H1 (cell line): ENCODE data around the gene TSPAN15. TPM values are rescaled to one million over a fixed set of nuclear protein-coding genes. Genes with fewer than 3 reads are reported as not detected.

ENCODE experiments used
- CTCF ChIA-PET: fragments of 300-600 bp; sonication (Branson Sonifier 250); formaldehyde crosslinking; loops from one replicate; lab custom pipeline; 2021; ENCODE audit not compliant: partially characterized antibody; lab: Charles Lee
- POLR2A ChIA-PET: fragments of 300-600 bp; sonication (Branson Sonifier 250); formaldehyde crosslinking; loops from one replicate; lab custom pipeline; 2021; ENCODE audit warnings: inconsistent platforms; ENCODE audit not compliant: partially characterized antibody; lab: Charles Lee
- DNase-seq, 2 experiments: peaks; one replicate each; pipeline versions ENCODE4 v3.0.0 to v3.0.0-alpha.2; 2010 to 2022; ENCODE audit warnings: low spot score in 2 of 2, low read depth in 1 of 2, mixed read lengths in 1 of 2
- FAIRE-seq: peaks from 2 replicates; lab custom pipeline; 2011; peaks lifted over from hg19 to GRCh38; lab: Jason Lieb, UNC
- H2AFZ ChIP-seq: 2 replicates; pipeline ENCODE4 v1.8.1; 2012; ENCODE audit warnings: low read length, inconsistent platforms
- H2AK5ac ChIP-seq: 2 replicates; pipeline ENCODE4 v1.6.1; 2013; ENCODE audit warnings: low read depth, low read length
- H2BK120ac ChIP-seq: replicated peaks from 2 replicates; pipeline ENCODE3; 2013; ENCODE audit warnings: low read depth, low read length, inconsistent platforms
- H2BK12ac ChIP-seq: 2 replicates; pipeline ENCODE4 v1.6.1; 2013; ENCODE audit warnings: low read depth, low read length
- H2BK15ac ChIP-seq: 2 replicates; pipeline ENCODE4 v1.6.1; 2013; ENCODE audit warnings: low read length
- H2BK20ac ChIP-seq: 2 replicates; pipeline ENCODE4 v1.6.1; 2013; ENCODE audit warnings: low read length
- H2BK5ac ChIP-seq: 2 replicates; pipeline ENCODE4 v1.6.1; 2013; ENCODE audit warnings: low read depth, low read length
- H3K14ac ChIP-seq: 2 replicates; pipeline ENCODE4 v1.6.1; 2013; ENCODE audit warnings: inconsistent platforms; ENCODE audit not compliant: insufficient read length
- H3K18ac ChIP-seq: 2 replicates; pipeline ENCODE4 v1.6.1; 2013; ENCODE audit warnings: low read length; ENCODE audit errors: extremely low read depth
- H3K23ac ChIP-seq: 2 replicates; pipeline ENCODE4 v1.6.1; 2013; ENCODE audit warnings: inconsistent platforms; ENCODE audit not compliant: insufficient read length
- H3K23me2 ChIP-seq: 2 replicates; pipeline ENCODE4 v1.6.1; 2013; ENCODE audit warnings: low read depth, low read length
- H3K27ac ChIP-seq: 2 replicates; pipeline ENCODE4 v1.6.1; 2011; ENCODE audit warnings: low read depth, low read length, inconsistent platforms
- H3K27me3 ChIP-seq, 4 experiments: replicated peaks in 1 of 4; 1 replicate in 1 of 4; 2 replicates in 3 of 4; pipeline versions ENCODE4 v1.6.1 to v1.8.1; 2011 to 2013; ENCODE audit warnings: low read length in 3 of 4, mild to moderate bottlenecking in 3 of 4, inconsistent platforms in 2 of 4, mixed read lengths in 2 of 4, moderate library complexity in 1 of 4; ENCODE audit not compliant: control insufficient read depth in 3 of 4, insufficient read depth in 3 of 4; ENCODE audit errors: extremely low read depth in 1 of 4
- H3K36me3 ChIP-seq, 4 experiments: 2 replicates each; pipeline versions ENCODE4 v1.6.1 to v1.8.1; 2011 to 2013; ENCODE audit warnings: mild to moderate bottlenecking in 4 of 4, low read length in 3 of 4, moderate library complexity in 2 of 4, control low read depth in 1 of 4, inconsistent platforms in 1 of 4; ENCODE audit not compliant: insufficient read depth in 4 of 4, control insufficient read depth in 2 of 4
- H3K4ac ChIP-seq: replicated peaks from 2 replicates; pipeline ENCODE3; 2013; ENCODE audit warnings: low read length, low read depth, mixed read lengths, inconsistent platforms; ENCODE audit not compliant: insufficient read length
- H3K4me1 ChIP-seq, 4 experiments: replicated peaks in 1 of 4; 1 replicate in 1 of 4; 2 replicates in 3 of 4; pipeline versions ENCODE4 v1.6.1 to v1.8.1; 2011 to 2013; ENCODE audit warnings: low read length in 3 of 4, inconsistent platforms in 2 of 4, mixed read lengths in 1 of 4; ENCODE audit not compliant: insufficient read depth in 4 of 4, control insufficient read depth in 3 of 4
- H3K4me2 ChIP-seq, 2 experiments: 2 replicates each; pipeline versions ENCODE4 v1.6.1 to v1.8.1; 2011 to 2013; ENCODE audit warnings: low read depth in 2 of 2, low read length in 2 of 2, control low read depth in 1 of 2, inconsistent platforms in 1 of 2, mild to moderate bottlenecking in 1 of 2; ENCODE audit not compliant: insufficient read depth in 1 of 2
- H3K4me3 ChIP-seq, 4 experiments: fragments of 200-600, 300-600 bp in 1 of 4; sonication (generic), shearing (Covaris generic), sonication (Bioruptor Twin) in 1 of 4; 2 replicates each; pipeline versions ENCODE4 v1.5.1 to v1.8.1; 2011 to 2016; ENCODE audit warnings: low read length in 4 of 4, low read depth in 3 of 4, control low read depth in 2 of 4, inconsistent platforms in 2 of 4, mild to moderate bottlenecking in 2 of 4, mixed read lengths in 1 of 4, moderate library complexity in 1 of 4; ENCODE audit not compliant: insufficient read depth in 2 of 4; ENCODE audit errors: extremely low read depth in 1 of 4
- H3K56ac ChIP-seq: replicated peaks from 2 replicates; pipeline ENCODE3; 2013; ENCODE audit warnings: low read depth, mild to moderate bottlenecking, mixed read lengths, low read length, inconsistent platforms; ENCODE audit not compliant: insufficient read length
- H3K79me1 ChIP-seq: 2 replicates; pipeline ENCODE4 v1.6.1; 2013; ENCODE audit warnings: low read depth, low read length, control low read depth
- H3K79me2 ChIP-seq, 2 experiments: 2 replicates each; pipeline versions ENCODE4 v1.6.1 to v1.8.1; 2012 to 2013; ENCODE audit warnings: low read length in 2 of 2, mild to moderate bottlenecking in 2 of 2, inconsistent platforms in 1 of 2; ENCODE audit not compliant: insufficient read depth in 2 of 2, control insufficient read depth in 1 of 2
- H3K9ac ChIP-seq, 4 experiments: replicated peaks in 1 of 4; 1 replicate in 1 of 4; 2 replicates in 3 of 4; pipeline versions ENCODE4 v1.6.1 to v1.8.1; 2011 to 2013; ENCODE audit warnings: low read depth in 3 of 4, low read length in 3 of 4, control low read depth in 2 of 4, mild to moderate bottlenecking in 2 of 4, moderate library complexity in 2 of 4, inconsistent platforms in 1 of 4; ENCODE audit errors: extremely low read depth in 1 of 4
- H3K9me3 ChIP-seq, 2 experiments: 2 replicates each; pipeline versions ENCODE4 v1.6.1 to v1.8.1; 2012 to 2013; ENCODE audit warnings: mild to moderate bottlenecking in 2 of 2, moderate library complexity in 2 of 2, control low read depth in 1 of 2, inconsistent platforms in 1 of 2, low read depth in 1 of 2, low read length in 1 of 2, mixed read lengths in 1 of 2; ENCODE audit not compliant: insufficient read depth in 2 of 2
- H4K20me1 ChIP-seq, 2 experiments: replicated peaks in 1 of 2; 2 replicates each; pipeline versions ENCODE3 to v1.8.1; 2011 to 2013; ENCODE audit warnings: inconsistent platforms in 2 of 2, low read length in 2 of 2, mild to moderate bottlenecking in 1 of 2; ENCODE audit not compliant: insufficient read depth in 2 of 2, control insufficient read depth in 1 of 2
- H4K5ac ChIP-seq: 2 replicates; pipeline ENCODE4 v1.6.1; 2013; ENCODE audit warnings: low read length, low read depth, mixed read lengths, inconsistent platforms; ENCODE audit not compliant: insufficient read length
- H4K8ac ChIP-seq: 2 replicates; pipeline ENCODE4 v1.8.0; 2013; ENCODE audit warnings: mild to moderate bottlenecking, moderate library complexity, low read length, inconsistent platforms; ENCODE audit not compliant: insufficient read depth; ENCODE audit errors: extremely low read depth
- H4K91ac ChIP-seq: replicated peaks from 2 replicates; pipeline ENCODE3; 2013; ENCODE audit warnings: low read length, mixed read lengths, inconsistent platforms; ENCODE audit not compliant: insufficient read length
- ASH2L ChIP-seq: fragments of 200-600, 300-600 bp; sonication (generic); IDR thresholded peaks from one replicate; pipeline ENCODE4 v1.7.1; 2017; ENCODE audit warnings: low read length
- BRCA1 ChIP-seq: IDR thresholded peaks from 2 replicates; pipeline ENCODE4 v1.6.1; 2012; ENCODE audit warnings: low read depth, low read length, improper control_type of control experiment
- CBX8 ChIP-seq: fragments of 300-800, 300-1000 bp; sonication (generic); IDR thresholded peaks from 2 replicates; pipeline ENCODE4 v1.7.1; 2016; ENCODE audit warnings: low read depth, low read length, borderline replicate concordance
- E2F6 ChIP-seq: IDR thresholded peaks from 2 replicates; pipeline ENCODE4 v1.6.1; 2012; ENCODE audit warnings: inconsistent platforms
- FOSL1 ChIP-seq: IDR thresholded peaks from 2 replicates; pipeline ENCODE4 v1.6.1; 2011; ENCODE audit warnings: mild to moderate bottlenecking, low read depth, low read length, moderate library complexity; ENCODE audit not compliant: insufficient read depth
- GABPA ChIP-seq: IDR thresholded peaks from 2 replicates; pipeline ENCODE4 v1.6.1; 2011; ENCODE audit warnings: mild to moderate bottlenecking, low read length, moderate library complexity, borderline replicate concordance; ENCODE audit not compliant: insufficient read depth
- NANOG ChIP-seq: IDR thresholded peaks from 2 replicates; pipeline ENCODE4 v1.6.1; 2011; ENCODE audit warnings: low read length, low read depth, mild to moderate bottlenecking, inconsistent platforms; ENCODE audit not compliant: insufficient read depth, poor library complexity, severe bottlenecking
- RFX5 ChIP-seq: IDR thresholded peaks from 2 replicates; pipeline ENCODE4 v1.6.1; 2011; ENCODE audit warnings: low read depth, low read length, improper control_type of control experiment, borderline replicate concordance
- RNF2 ChIP-seq: fragments of 200-900, 300-1000 bp; sonication (generic); IDR thresholded peaks from 2 replicates; pipeline ENCODE4 v1.7.1; 2016; ENCODE audit warnings: borderline replicate concordance, low read depth, mild to moderate bottlenecking, antibody characterized with exemption, low read length; ENCODE audit not compliant: poor library complexity, severe bottlenecking; ENCODE audit errors: missing control alignments
- RXRA ChIP-seq: IDR thresholded peaks from 2 replicates; pipeline ENCODE4 v1.6.1; 2011; ENCODE audit warnings: low read depth, mild to moderate bottlenecking, low read length, moderate library complexity; ENCODE audit not compliant: insufficient read depth
- TEAD4 ChIP-seq: IDR thresholded peaks from 2 replicates; pipeline ENCODE4 v1.6.1; 2012; ENCODE audit warnings: low read depth, low read length, inconsistent platforms, mixed read lengths
- YY1 ChIP-seq: IDR thresholded peaks from 2 replicates; pipeline ENCODE4 v1.6.1; 2011; ENCODE audit warnings: low read depth, mild to moderate bottlenecking, low read length
- ZNF274 ChIP-seq: IDR thresholded peaks from 2 replicates; pipeline ENCODE4 v1.7.0; 2012; ENCODE audit warnings: low read length, borderline replicate concordance; ENCODE audit errors: extremely low read depth
- polyA plus RNA-seq, 7 experiments: library from polyadenylated mRNA; depleted of rRNA in 3 of 7; stranded (reverse) in 5 of 7; unstranded in 2 of 7; fragments of >200 nt in 5 of 7; fragments of 200-250 nt in 2 of 7; gene quantifications; 1 replicate in 5 of 7; 2 replicates in 1 of 7; 4 replicates in 1 of 7; pipeline versions ENCODE4 v1.2.1 to v1.2.3, GENCODE V29; 2011 to 2013; ENCODE audit warnings: missing spikeins in 2 of 7, mixed read lengths in 2 of 7
- total RNA-seq: library from RNA; stranded (reverse); fragmentation: NEBNext Ultra II Directional; extraction: Animal tissue kit (Norgen Biotek cat#: 25700); gene quantifications from 2 replicates; pipeline ENCODE4 v1.2.1, GENCODE V29; 2021
- TF ChIP-seq, protein P1 (sequence below): IDR thresholded peaks from 2 replicates; pipeline ENCODE4 v1.6.1; 2012; ENCODE audit warnings: inconsistent platforms

The TSPAN15 gene
- total and polyA plus RNA-seq, 2 of the 8 experiments (the other 6 are each of a cell fraction or from before 2014, with no cell fraction given), result 9.7 to 20.0 TPM

DNA sequence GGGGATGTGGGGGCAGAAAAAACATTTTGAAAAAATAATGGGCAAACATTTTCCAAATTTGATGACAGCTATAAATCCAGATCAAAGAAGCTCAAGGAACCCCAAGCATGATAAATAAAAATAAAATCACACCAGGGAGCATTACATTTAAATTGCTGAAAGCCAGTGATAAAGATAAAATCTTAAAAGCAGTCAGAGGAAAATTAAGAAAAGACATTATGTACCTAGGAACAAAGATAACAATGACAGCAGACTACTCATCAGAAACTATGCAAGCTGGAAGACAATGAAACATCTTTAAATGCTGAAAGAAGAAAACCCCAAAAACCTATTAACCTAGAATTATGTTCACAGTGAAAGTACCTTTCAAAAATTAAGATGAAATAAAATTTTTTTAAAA, 98.7 kb downstream of the TSPAN15 start:
- POLR2A ChIA-PET, result no interaction called here
- Histone ChIP-seq H3K4ac (no peak overlapping the region), H2BK5ac (no peak overlapping the region), H3K36me3 (no peaks in the 10 kb centered on the region), H3K56ac (no peak overlapping the region), H4K91ac (no peak overlapping the region), H3K23me2 (no peaks in the 10 kb centered on the region; the same call in 1 of the 2 replicates), H3K27ac (no peak overlapping the region), H4K5ac (no peak overlapping the region), H3K79me1 (no peaks in the 10 kb centered on the region), H3K9me3 (peaks cover 16 to 18% of the 10 kb centered on the region in 2 experiments; a peak in 3 of 4 replicates), H3K4me2 (no peak overlapping the region), H2BK20ac (no peak overlapping the region), H3K23ac (no peak overlapping the region), H3K27me3 (no peaks in the 10 kb centered on the region), H2BK120ac (no peak overlapping the region), H3K4me3 (no peak overlapping the region), H4K8ac (no peak overlapping the region), H3K79me2 (0 out of 4 replicates have a peak, but pooled peaks cover 0 to 3% of the 10 kb centered on the region in 2 experiments), H3K4me1 (peaks cover 0 to 3% (median 0%) of the 10 kb centered on the region in 4 experiments; a peak in 1 of 7 replicates), H2AFZ (no peak overlapping the region), H3K9ac (no peak overlapping the region), H4K20me1 (no peaks in the 10 kb centered on the region), H3K18ac (no peak overlapping the region), H2BK15ac (no peak overlapping the region), H2AK5ac (no peak overlapping the region), H2BK12ac (no peak overlapping the region), H3K14ac (no peak overlapping the region)
- FAIRE-seq (no peak), DNase-seq (no peak)
- CTCF ChIA-PET, result interaction anchor here (0.7 to 47.4 kb wide), 4 partner anchors 26 to 365 kb away, joined by 3 to 578 read pairs (median 17); no protein-coding TSS in a partner anchor
- no peak for TF ChIP-seq RNF2
- no peak for TF ChIP-seq TEAD4
- no peak for TF ChIP-seq E2F6
- TF ChIP-seq CBX8, result no peak
- TF ChIP-seq RFX5, result no peak
- TF ChIP-seq ASH2L, result no peak
- no peak for TF ChIP-seq RXRA
- TF ChIP-seq BRCA1, result no peak
- TF ChIP-seq, protein P1, sequence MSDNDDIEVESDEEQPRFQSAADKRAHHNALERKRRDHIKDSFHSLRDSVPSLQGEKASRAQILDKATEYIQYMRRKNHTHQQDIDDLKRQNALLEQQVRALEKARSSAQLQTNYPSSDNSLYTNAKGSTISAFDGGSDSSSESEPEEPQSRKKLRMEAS, result no peak
- TF ChIP-seq YY1, result no peak
- TF ChIP-seq FOSL1, result no peak
- no peak for TF ChIP-seq GABPA
- TF ChIP-seq ZNF274, result no peak
- no peak for TF ChIP-seq NANOG
